Keratinocyte (primary cell): ENCODE measurements around the gene CD59. TPM values are rescaled to one million over a fixed set of nuclear protein-coding genes. Genes with fewer than 3 reads are reported as not detected.

Experiments
- DNase-seq: peaks from one replicate; pipeline ENCODE4 v3.0.0-alpha.2; 2011; ENCODE audit warnings: low read depth, missing footprints, low spot score
- FAIRE-seq: peaks from 2 replicates; lab custom pipeline; 2011; peaks lifted over from hg19 to GRCh38; lab: Jason Lieb, UNC
- H2AFZ ChIP-seq: 2 replicates; pipeline ENCODE4 v1.6.0; 2012; ENCODE audit warnings: low read length, control low read depth, inconsistent platforms; ENCODE audit not compliant: control insufficient read depth
- H3K27ac ChIP-seq: 2 replicates; pipeline ENCODE4 v1.5.1; 2011; ENCODE audit warnings: low read length; ENCODE audit not compliant: control insufficient read depth, insufficient read depth
- H3K27me3 ChIP-seq: 3 replicates; pipeline ENCODE4 v1.6.0; 2011; ENCODE audit warnings: low read length; ENCODE audit not compliant: control insufficient read depth, insufficient read depth; ENCODE audit errors: extremely low read depth
- H3K36me3 ChIP-seq, 2 experiments: 2 replicates in 1 of 2; 3 replicates in 1 of 2; pipeline ENCODE4 v1.5.1; 2011; ENCODE audit warnings: low read length in 2 of 2, mild to moderate bottlenecking in 1 of 2; ENCODE audit not compliant: control insufficient read depth in 2 of 2, insufficient read depth in 2 of 2; ENCODE audit errors: extremely low read depth in 1 of 2
- H3K4me1 ChIP-seq: 3 replicates; pipeline ENCODE4 v1.5.1; 2011; ENCODE audit warnings: low read length; ENCODE audit not compliant: control insufficient read depth, insufficient read depth; ENCODE audit errors: extremely low read depth
- H3K4me2 ChIP-seq: 3 replicates; pipeline ENCODE4 v1.6.0; 2011; ENCODE audit warnings: low read depth, low read length; ENCODE audit not compliant: control insufficient read depth, insufficient read depth; ENCODE audit errors: extremely low read depth
- H3K4me3 ChIP-seq, 3 experiments: fragments of 200-600 bp in 1 of 3; sonication (generic) in 1 of 3; 2 replicates in 2 of 3; 3 replicates in 1 of 3; pipeline ENCODE4 v1.5.1; 2011 to 2016; ENCODE audit warnings: low read length in 3 of 3, mild to moderate bottlenecking in 3 of 3, control low read depth in 2 of 3, inconsistent platforms in 1 of 3, low read depth in 1 of 3, mixed read lengths in 1 of 3, mixed run types in 1 of 3, moderate library complexity in 1 of 3; ENCODE audit not compliant: control insufficient read depth in 2 of 3, insufficient read depth in 2 of 3; ENCODE audit errors: extremely low read depth in 1 of 3
- H3K79me2 ChIP-seq: 2 replicates; pipeline ENCODE4 v1.6.0; 2012; ENCODE audit warnings: low read length; ENCODE audit not compliant: control insufficient read depth, insufficient read depth
- H3K9ac ChIP-seq: 3 replicates; pipeline ENCODE4 v1.6.0; 2011; ENCODE audit warnings: low read length; ENCODE audit not compliant: control insufficient read depth, insufficient read depth; ENCODE audit errors: extremely low read depth
- H3K9me1 ChIP-seq: 3 replicates; pipeline ENCODE4 v1.6.0; 2011; ENCODE audit warnings: low read length; ENCODE audit not compliant: control insufficient read depth, insufficient read depth; ENCODE audit errors: extremely low read depth
- H3K9me3 ChIP-seq: 2 replicates; pipeline ENCODE4 v1.5.1; 2012; ENCODE audit warnings: low read depth, low read length; ENCODE audit not compliant: control insufficient read depth
- H4K20me1 ChIP-seq: 3 replicates; pipeline ENCODE4 v1.6.0; 2011; ENCODE audit warnings: low read length; ENCODE audit not compliant: control insufficient read depth, insufficient read depth; ENCODE audit errors: extremely low read depth
- EZH2 ChIP-seq: IDR thresholded peaks from one replicate; pipeline ENCODE4 v1.6.1; 2012; ENCODE audit warnings: inconsistent platforms, mild to moderate bottlenecking, low read length, moderate library complexity
- dilution Hi-C: fragments of 300-500 bp; cut with MboI; formaldehyde crosslinking; loops from one replicate; pipeline ENCODE4 v1.7.0; 2020; ENCODE audit warnings: low sequenced_read_pairs; ENCODE audit not compliant: extremely low pct_ligation_motif_present
- polyA plus RNA-seq, 5 experiments: library from polyadenylated mRNA; depleted of rRNA in 3 of 5; stranded (reverse) in 3 of 5; stranded (forward) in 1 of 5; unstranded in 1 of 5; fragments of >200 nt; gene quantifications; 1 replicate in 1 of 5; 2 replicates in 3 of 5; 3 replicates in 1 of 5; pipeline versions ENCODE4 v1.2.1 to v1.2.3, GENCODE V29; 2011 to 2012; ENCODE audit warnings: missing spikeins in 2 of 5, low read depth in 1 of 5, low replicate concordance in 1 of 5
- TF ChIP-seq, protein P1 (sequence below), 3 experiments: IDR thresholded peaks in 1 of 3; conservative IDR thresholded peaks in 1 of 3; optimal IDR thresholded peaks in 1 of 3; 2 replicates in 2 of 3; 3 replicates in 1 of 3; pipeline versions ENCODE3 to v1.5.1; 2011; ENCODE audit warnings: low read length in 3 of 3, mild to moderate bottlenecking in 3 of 3, moderate library complexity in 2 of 3, control low read depth in 1 of 3, inconsistent platforms in 1 of 3; ENCODE audit not compliant: insufficient read depth in 2 of 3; ENCODE audit errors: extremely low read depth in 1 of 3

The CD59 gene
- polyA plus RNA-seq, 1 donor (not counting 4 experiments of a cell fraction or from before 2014, with no cell fraction given), result 1,349 TPM

DNA sequence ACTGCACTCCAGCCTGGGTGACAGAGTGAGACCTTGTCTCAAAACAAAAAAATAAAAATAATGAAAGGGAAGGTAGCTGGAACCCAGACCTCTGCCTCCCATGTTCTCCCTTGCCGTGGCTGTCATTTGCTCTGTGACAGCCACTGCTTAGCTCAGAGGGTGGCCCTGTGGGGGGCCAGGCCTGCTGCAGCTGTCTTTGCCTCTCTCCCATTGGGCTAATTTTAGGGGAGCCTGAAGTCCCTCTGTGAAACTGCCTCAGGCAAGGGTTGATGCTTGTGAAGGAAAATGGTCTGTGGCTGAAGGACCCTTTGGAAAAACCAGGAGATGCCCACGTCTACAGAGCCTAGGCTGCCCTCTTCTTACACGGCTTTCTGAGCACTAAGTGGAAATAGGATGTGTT lies 78.5 kb downstream of the CD59 start:
- H3K9ac ChIP-seq, result no peak overlapping the region
- H3K27me3 ChIP-seq, result no peaks in the 10 kb centered on the region
- no peak overlapping the region for H3K4me3 ChIP-seq
- FAIRE-seq, result no peak
- H4K20me1 ChIP-seq, result no peaks in the 10 kb centered on the region
- H3K36me3 ChIP-seq, result no peaks in the 10 kb centered on the region
- dilution Hi-C loops, result no loop called here
- H3K9me3 ChIP-seq, result no peaks in the 10 kb centered on the region
- H3K4me1 ChIP-seq, result peaks cover 17% of the 10 kb centered on the region
- DNase-seq, result no peak
- no peak overlapping the region for H3K4me2 ChIP-seq
- H3K9me1 ChIP-seq, result no peaks in the 10 kb centered on the region
- no peak overlapping the region for H2AFZ ChIP-seq
- H3K27ac ChIP-seq, result no peak overlapping the region
- no peak for TF ChIP-seq EZH2
- TF ChIP-seq, protein P1, sequence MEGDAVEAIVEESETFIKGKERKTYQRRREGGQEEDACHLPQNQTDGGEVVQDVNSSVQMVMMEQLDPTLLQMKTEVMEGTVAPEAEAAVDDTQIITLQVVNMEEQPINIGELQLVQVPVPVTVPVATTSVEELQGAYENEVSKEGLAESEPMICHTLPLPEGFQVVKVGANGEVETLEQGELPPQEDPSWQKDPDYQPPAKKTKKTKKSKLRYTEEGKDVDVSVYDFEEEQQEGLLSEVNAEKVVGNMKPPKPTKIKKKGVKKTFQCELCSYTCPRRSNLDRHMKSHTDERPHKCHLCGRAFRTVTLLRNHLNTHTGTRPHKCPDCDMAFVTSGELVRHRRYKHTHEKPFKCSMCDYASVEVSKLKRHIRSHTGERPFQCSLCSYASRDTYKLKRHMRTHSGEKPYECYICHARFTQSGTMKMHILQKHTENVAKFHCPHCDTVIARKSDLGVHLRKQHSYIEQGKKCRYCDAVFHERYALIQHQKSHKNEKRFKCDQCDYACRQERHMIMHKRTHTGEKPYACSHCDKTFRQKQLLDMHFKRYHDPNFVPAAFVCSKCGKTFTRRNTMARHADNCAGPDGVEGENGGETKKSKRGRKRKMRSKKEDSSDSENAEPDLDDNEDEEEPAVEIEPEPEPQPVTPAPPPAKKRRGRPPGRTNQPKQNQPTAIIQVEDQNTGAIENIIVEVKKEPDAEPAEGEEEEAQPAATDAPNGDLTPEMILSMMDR (optimal IDR thresholded peaks at IDR 0.05 in 1 of 3, IDR thresholded peaks at IDR 0.05 in 1 of 3, conservative IDR thresholded peaks at IDR 0.05 in 1 of 3; ENCODE audit: extremely low read depth in 1 of 3, insufficient read depth in 2 of 3, low read length in 3 of 3), result no peak
- no peaks in the 10 kb centered on the region for H3K79me2 ChIP-seq

DNA sequence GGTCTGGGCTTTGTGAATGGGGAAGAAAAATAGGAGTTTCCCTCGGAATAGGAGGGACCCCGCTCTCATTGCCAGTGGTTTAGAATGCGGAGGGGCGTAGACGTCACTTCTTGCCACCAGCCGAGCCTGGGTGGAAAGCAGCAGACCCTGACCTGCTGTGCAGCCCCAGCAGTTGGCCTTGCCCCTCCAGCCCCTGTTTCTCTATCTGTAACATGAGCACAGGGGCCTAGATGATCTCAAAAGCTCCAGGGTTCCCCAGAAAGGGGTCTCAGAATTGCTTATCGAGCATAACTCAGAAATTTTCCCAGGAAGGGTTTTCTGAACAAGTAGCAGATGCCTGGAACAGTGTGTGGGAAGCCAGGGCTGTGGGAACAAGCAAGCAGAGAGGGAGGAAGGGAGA lies 79.5 kb downstream of the CD59 start:
- no peaks in the 10 kb centered on the region for H3K9me1 ChIP-seq
- peaks cover 21% of the 10 kb centered on the region for H3K4me1 ChIP-seq
- H3K79me2 ChIP-seq, result no peaks in the 10 kb centered on the region
- no peaks in the 10 kb centered on the region for H3K36me3 ChIP-seq
- H3K27me3 ChIP-seq, result no peaks in the 10 kb centered on the region
- no peaks in the 10 kb centered on the region for H3K9me3 ChIP-seq
- H2AFZ ChIP-seq, result no peak overlapping the region
- H3K4me3 ChIP-seq, result no peak overlapping the region
- FAIRE-seq (no peak), DNase-seq (no peak)
- peak overlapping the region; percentile 57 for H3K4me2 ChIP-seq
- peak overlapping the region; percentile 10 for H3K27ac ChIP-seq
- no peak for TF ChIP-seq EZH2
- TF ChIP-seq, protein P1 (optimal IDR thresholded peaks at IDR 0.05 in 1 of 3, IDR thresholded peaks at IDR 0.05 in 1 of 3, conservative IDR thresholded peaks at IDR 0.05 in 1 of 3; ENCODE audit: extremely low read depth in 1 of 3, insufficient read depth in 2 of 3, low read length in 3 of 3), result no peak
- H3K9ac ChIP-seq, result no peak overlapping the region
- dilution Hi-C loops, result no loop called here
- H4K20me1 ChIP-seq, result no peaks in the 10 kb centered on the region
